CD14-positive monocyte (primary cell): Measurements from ENCODE around the gene SUSD4. TPM values are rescaled to one million over a fixed set of nuclear protein-coding genes. Genes with fewer than 3 reads are reported as not detected.

Experiments
- DNase-seq, 3 donors: peaks; one replicate each; pipeline ENCODE4 v3.0.0-alpha.2; 2011 to 2022
- H2AFZ ChIP-seq: 2 replicates; pipeline ENCODE4 v1.6.0; 2012; ENCODE audit warnings: mild to moderate bottlenecking, low read depth, low read length, inconsistent platforms; ENCODE audit not compliant: insufficient read depth, poor library complexity, severe bottlenecking
- H3K27ac ChIP-seq, 2 donors: 1 replicate in 1 of 2; 2 replicates in 1 of 2; pipeline ENCODE4 v1.5.1; 2012 to 2013; ENCODE audit warnings: low read length in 2 of 2, control low read depth in 1 of 2, inconsistent platforms in 1 of 2, low read depth in 1 of 2, mild to moderate bottlenecking in 1 of 2
- H3K27me3 ChIP-seq, 2 donors: one replicate each; pipeline versions ENCODE4 v1.6.0 to v1.6.1; 2011 to 2013; ENCODE audit warnings: low read length in 2 of 2; ENCODE audit not compliant: control insufficient read depth in 2 of 2, insufficient read depth in 2 of 2
- H3K36me3 ChIP-seq, 2 donors: replicated peaks in 1 of 2; 1 replicate in 1 of 2; 2 replicates in 1 of 2; pipeline versions ENCODE4 v1.5.1 to v1.6.1; 2012 to 2013; ENCODE audit warnings: low read length in 2 of 2, control low read depth in 1 of 2, inconsistent platforms in 1 of 2, mild to moderate bottlenecking in 1 of 2; ENCODE audit not compliant: insufficient read depth in 2 of 2, control insufficient read depth in 1 of 2
- H3K4me1 ChIP-seq, 2 donors: 1 replicate in 1 of 2; 2 replicates in 1 of 2; pipeline versions ENCODE4 v1.5.1 to v1.6.1; 2012 to 2013; ENCODE audit warnings: low read length in 2 of 2, control low read depth in 1 of 2, inconsistent platforms in 1 of 2, mild to moderate bottlenecking in 1 of 2, moderate library complexity in 1 of 2; ENCODE audit not compliant: insufficient read depth in 2 of 2, control insufficient read depth in 1 of 2
- H3K4me2 ChIP-seq: replicated peaks from 2 replicates; pipeline ENCODE3; 2012; ENCODE audit warnings: low read length, moderate library complexity, mild to moderate bottlenecking; ENCODE audit not compliant: poor library complexity, severe bottlenecking; ENCODE audit errors: extremely low read depth
- H3K4me3 ChIP-seq, 3 experiments: fragments of 200-600 bp in 1 of 3; sonication (generic) in 1 of 3; replicated peaks in 1 of 3; 1 replicate in 2 of 3; 2 replicates in 1 of 3; pipeline ENCODE4 v1.5.1; 2011 to 2013; ENCODE audit warnings: low read length in 3 of 3, mild to moderate bottlenecking in 3 of 3, control low read depth in 2 of 3, low read depth in 2 of 3, inconsistent platforms in 1 of 3, moderate library complexity in 1 of 3
- H3K79me2 ChIP-seq: 2 replicates; pipeline ENCODE4 v1.6.0; 2012; ENCODE audit warnings: mild to moderate bottlenecking, control low read depth, inconsistent platforms, low read length, moderate library complexity; ENCODE audit not compliant: insufficient read depth
- H3K9ac ChIP-seq: 2 replicates; pipeline ENCODE4 v1.6.0; 2017; ENCODE audit warnings: low read length, mild to moderate bottlenecking; ENCODE audit not compliant: insufficient read depth, poor library complexity, severe bottlenecking
- H3K9me3 ChIP-seq, 2 donors: replicated peaks in 1 of 2; 1 replicate in 1 of 2; 2 replicates in 1 of 2; pipeline versions ENCODE4 v1.5.1 to v1.6.1; 2012 to 2013; ENCODE audit warnings: low read length in 2 of 2, control low read depth in 1 of 2; ENCODE audit not compliant: control insufficient read depth in 1 of 2, insufficient read depth in 1 of 2
- H4K20me1 ChIP-seq: 2 replicates; pipeline ENCODE4 v1.6.0; 2012; ENCODE audit warnings: mild to moderate bottlenecking, low read length, control low read depth, moderate library complexity; ENCODE audit not compliant: insufficient read depth
- H3K27ac Mint-ChIP-seq, 7 donors: one replicate each; pipeline ENCODE4 v1.8.0; 2020; ENCODE audit warnings: mild to moderate bottlenecking in 7 of 7, mixed read lengths in 7 of 7, moderate library complexity in 6 of 7, inconsistent platforms in 2 of 7
- H3K27me3 Mint-ChIP-seq, 3 donors: one replicate each; pipeline ENCODE4 v1.8.0; 2021 to 2022; ENCODE audit warnings: low read depth in 3 of 3, mild to moderate bottlenecking in 3 of 3, mixed read lengths in 3 of 3, moderate library complexity in 3 of 3, inconsistent platforms in 1 of 3
- H3K36me3 Mint-ChIP-seq, 2 donors: one replicate each; pipeline ENCODE4 v1.8.0; 2020; ENCODE audit warnings: mixed read lengths in 2 of 2, inconsistent platforms in 1 of 2, mild to moderate bottlenecking in 1 of 2
- H3K4me1 Mint-ChIP-seq: one replicate; pipeline ENCODE4 v1.8.0; 2020; ENCODE audit warnings: mild to moderate bottlenecking, mixed read lengths
- H3K4me3 Mint-ChIP-seq, 2 donors: one replicate each; pipeline ENCODE4 v1.8.0; 2020; ENCODE audit warnings: mild to moderate bottlenecking in 2 of 2, mixed read lengths in 2 of 2, moderate library complexity in 1 of 2
- H3K9me3 Mint-ChIP-seq, 7 donors: one replicate each; pipeline ENCODE4 v1.8.0; 2020 to 2022; ENCODE audit warnings: mixed read lengths in 7 of 7, mild to moderate bottlenecking in 6 of 7, moderate library complexity in 6 of 7, inconsistent platforms in 2 of 7
- WGBS: methylation state at CpG from one replicate; pipeline ENCODE4 v1.1.5; 2013; ENCODE audit warnings: missing lambda C conversion rate; ENCODE audit not compliant: insufficient coverage; 5-methylcytosine and 5-hydroxymethylcytosine counted together
- intact Hi-C, 2 donors: fragments of 100-400 bp; cut with micrococcal nuclease; formaldehyde crosslinking; loops; one replicate each; pipeline versions ENCODE4 v1.15.0 to v1.15.1; 2023
- polyA plus RNA-seq, 3 donors: library from polyadenylated mRNA; depleted of rRNA in 1 of 3; unstranded in 2 of 3; stranded (reverse) in 1 of 3; fragments of 300-500 nt in 2 of 3; fragments of >200 nt in 1 of 3; fragmentation: Illumina TruSeq in 2 of 3; gene quantifications; 1 replicate in 2 of 3; 2 replicates in 1 of 3; pipeline ENCODE4 v1.2.3, GENCODE V29; 2012 to 2021
- TF ChIP-seq, protein P1 (sequence below): fragments of 200-600 bp; IDR thresholded peaks from one replicate; pipeline ENCODE4 v1.8.0; 2022; ENCODE audit warnings: antibody characterized with exemption, mild to moderate bottlenecking

SUSD4 gene
- polyA plus RNA-seq, 3 donors: 0.34 to 0.92 (median 0.50) TPM

- no peak overlapping the region for H3K4me2 ChIP-seq
- peaks cover 4% of the 10 kb centered on the region for H3K4me1 Mint-ChIP-seq
- TF ChIP-seq, protein P1, sequence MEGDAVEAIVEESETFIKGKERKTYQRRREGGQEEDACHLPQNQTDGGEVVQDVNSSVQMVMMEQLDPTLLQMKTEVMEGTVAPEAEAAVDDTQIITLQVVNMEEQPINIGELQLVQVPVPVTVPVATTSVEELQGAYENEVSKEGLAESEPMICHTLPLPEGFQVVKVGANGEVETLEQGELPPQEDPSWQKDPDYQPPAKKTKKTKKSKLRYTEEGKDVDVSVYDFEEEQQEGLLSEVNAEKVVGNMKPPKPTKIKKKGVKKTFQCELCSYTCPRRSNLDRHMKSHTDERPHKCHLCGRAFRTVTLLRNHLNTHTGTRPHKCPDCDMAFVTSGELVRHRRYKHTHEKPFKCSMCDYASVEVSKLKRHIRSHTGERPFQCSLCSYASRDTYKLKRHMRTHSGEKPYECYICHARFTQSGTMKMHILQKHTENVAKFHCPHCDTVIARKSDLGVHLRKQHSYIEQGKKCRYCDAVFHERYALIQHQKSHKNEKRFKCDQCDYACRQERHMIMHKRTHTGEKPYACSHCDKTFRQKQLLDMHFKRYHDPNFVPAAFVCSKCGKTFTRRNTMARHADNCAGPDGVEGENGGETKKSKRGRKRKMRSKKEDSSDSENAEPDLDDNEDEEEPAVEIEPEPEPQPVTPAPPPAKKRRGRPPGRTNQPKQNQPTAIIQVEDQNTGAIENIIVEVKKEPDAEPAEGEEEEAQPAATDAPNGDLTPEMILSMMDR: no peak
- no peaks in the 10 kb centered on the region for H3K79me2 ChIP-seq
- peak overlapping the region in 1 of 7 donors; percentile 40 for H3K27ac Mint-ChIP-seq
- intact Hi-C loops: no loop called here
- H3K4me1 ChIP-seq: no peaks in the 10 kb centered on the region
- no peak overlapping the region for H3K4me3 Mint-ChIP-seq
- no peaks in the 10 kb centered on the region for H3K9me3 ChIP-seq
- no peaks in the 10 kb centered on the region for H3K27me3 ChIP-seq
- WGBS: 69% methylated on average over 5 of the region's 6 CpGs
- peaks cover 0 to 2% (median 0%) of the 10 kb centered on the region in 7 donors for H3K9me3 Mint-ChIP-seq
- no peak overlapping the region for H2AFZ ChIP-seq
- DNase-seq: peak; percentile 11 to 37 (median 18)
- H3K4me3 ChIP-seq: no peak overlapping the region
- H3K36me3 Mint-ChIP-seq: no peaks in the 10 kb centered on the region
- no peaks in the 10 kb centered on the region for H3K36me3 ChIP-seq
- H3K27me3 Mint-ChIP-seq: peaks cover 7 to 26% (median 11%) of the 10 kb centered on the region in 3 donors
- H4K20me1 ChIP-seq: no peaks in the 10 kb centered on the region
- H3K9ac ChIP-seq: no peak overlapping the region
- H3K27ac ChIP-seq: no peak overlapping the region
These were observed 105.2 kb downstream of the SUSD4 start for GRCh38 chr1:223258751-223259198.

GRCh38 chr1:223257856-223258550, 106.0 kb downstream of the SUSD4 start:
- no peak overlapping the region for H3K4me3 Mint-ChIP-seq
- Histone ChIP-seq H3K4me3 (no peak overlapping the region), H3K4me2 (no peak overlapping the region), H3K36me3 (no peaks in the 10 kb centered on the region), H3K9ac (no peak overlapping the region), H2AFZ (no peak overlapping the region), H3K27ac (no peak overlapping the region), H3K27me3 (no peaks in the 10 kb centered on the region), H3K9me3 (no peaks in the 10 kb centered on the region), H3K79me2 (no peaks in the 10 kb centered on the region), H4K20me1 (no peaks in the 10 kb centered on the region), H3K4me1 (no peaks in the 10 kb centered on the region)
- H3K36me3 Mint-ChIP-seq: no peaks in the 10 kb centered on the region
- H3K9me3 Mint-ChIP-seq: peaks cover 0 to 2% (median 0%) of the 10 kb centered on the region in 7 donors
- H3K4me1 Mint-ChIP-seq: peaks cover 4% of the 10 kb centered on the region
- intact Hi-C loops: no loop called here
- TF ChIP-seq, protein P1: no peak
- 96% methylated on average over 8 of the region's 8 CpGs for WGBS
- DNase-seq: no peak
- peak overlapping the region in 3 of 7 donors; percentile 30 to 46 (median 38) for H3K27ac Mint-ChIP-seq
- peaks cover 6 to 21% (median 7%) of the 10 kb centered on the region in 3 donors for H3K27me3 Mint-ChIP-seq
